RWPE1 (cell line): ENCODE measurements around the gene RPL35.
"Not testable (repeated sequence)": the region's sequence is repeated elsewhere in the genome, so short reads cannot be mapped to it uniquely, and the experiment has no call there.

ENCODE experiments used
- CTCF ChIA-PET: fragments of 350-600 bp; sonication (Branson Sonifier 250); formaldehyde crosslinking; extraction: SDS; loops from one replicate; lab custom pipeline; 2021; lab: Yijun Ruan, JAX
- POLR2A ChIA-PET: fragments of 400-600 bp; formaldehyde crosslinking; extraction: SDS; loops from one replicate; lab custom pipeline; 2020; ENCODE audit warnings: antibody characterized with exemption; ENCODE audit not compliant: low non-redundant PET; lab: Yijun Ruan, JAX
- DNase-seq: peaks from one replicate; pipeline ENCODE4 v3.0.0; 2012; ENCODE audit warnings: low spot score
- H3K27ac ChIP-seq: fragments of 450-650 bp; 2 replicates; pipeline ENCODE4 v1.5.1; 2017
- CTCF ChIP-seq: fragments of 450-650 bp; conservative IDR thresholded peaks from 2 replicates; pipeline ENCODE4 v1.5.1; 2017; ENCODE audit warnings: low read depth, mild to moderate bottlenecking

The RPL35 gene

DNA sequence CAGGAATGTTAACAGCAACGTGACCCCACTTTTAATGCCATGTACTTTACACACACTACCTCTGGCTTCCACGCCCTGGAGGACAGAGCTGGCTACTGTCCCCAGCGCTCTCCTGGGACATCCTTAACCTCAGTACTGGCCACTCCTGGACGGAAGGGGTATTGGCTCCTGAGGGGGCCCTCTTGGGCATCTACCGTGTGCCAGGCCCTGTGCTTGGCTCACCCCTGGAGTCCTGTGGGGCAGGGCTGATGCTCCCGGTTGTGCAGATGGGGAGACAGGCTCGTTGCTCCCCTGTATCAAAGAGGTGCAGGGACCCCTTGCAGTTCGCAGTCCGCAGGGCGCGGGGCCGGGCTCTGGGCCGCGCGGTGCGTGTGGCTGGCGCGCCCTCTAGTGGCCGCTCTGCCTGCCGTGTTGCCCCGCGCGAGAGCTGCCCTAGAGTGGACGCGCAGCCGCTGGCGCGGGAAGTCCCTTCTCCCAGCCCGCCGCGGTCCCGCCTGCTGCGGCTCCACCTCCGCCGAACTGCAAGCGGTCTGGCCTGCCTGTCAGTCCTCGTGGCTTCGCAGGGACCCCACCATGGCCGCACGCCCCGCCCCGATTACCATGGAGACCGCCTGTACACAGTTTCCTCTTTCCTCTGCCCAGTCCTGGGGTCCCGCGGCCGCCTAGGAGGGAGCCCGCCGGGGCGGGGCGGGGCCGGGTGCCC, 8.8 kb downstream of the RPL35 start, which contains the start of gene WDR38:
Gene WDR38 (plus strand): TSS at position 632 of the 703 bp plus-strand sequence. CDS start 72 bp downstream, outside the sequence.
- CTCF ChIA-PET, result interaction anchor here (0.5 to 18.3 kb wide), 43 partner anchors 9 to 524 kb away, joined by 3 to 761 read pairs (median 5); partner anchors contain the start of genes ARPC5L, NR6A1, OLFML2A and RPL35
- peak within 1 kb of the TSS; percentile 69 for H3K27ac ChIP-seq
- POLR2A ChIA-PET, result interaction anchor here (1.1 to 2.0 kb wide), 4 partner anchors 34 to 81 kb away, joined by 3 to 13 read pairs (median 7); partner anchors contain the start of genes NR6A1 and OLFML2A
- TF ChIP-seq CTCF, result peak; percentile 100
- DNase-seq, result peak; percentile 94

DNA sequence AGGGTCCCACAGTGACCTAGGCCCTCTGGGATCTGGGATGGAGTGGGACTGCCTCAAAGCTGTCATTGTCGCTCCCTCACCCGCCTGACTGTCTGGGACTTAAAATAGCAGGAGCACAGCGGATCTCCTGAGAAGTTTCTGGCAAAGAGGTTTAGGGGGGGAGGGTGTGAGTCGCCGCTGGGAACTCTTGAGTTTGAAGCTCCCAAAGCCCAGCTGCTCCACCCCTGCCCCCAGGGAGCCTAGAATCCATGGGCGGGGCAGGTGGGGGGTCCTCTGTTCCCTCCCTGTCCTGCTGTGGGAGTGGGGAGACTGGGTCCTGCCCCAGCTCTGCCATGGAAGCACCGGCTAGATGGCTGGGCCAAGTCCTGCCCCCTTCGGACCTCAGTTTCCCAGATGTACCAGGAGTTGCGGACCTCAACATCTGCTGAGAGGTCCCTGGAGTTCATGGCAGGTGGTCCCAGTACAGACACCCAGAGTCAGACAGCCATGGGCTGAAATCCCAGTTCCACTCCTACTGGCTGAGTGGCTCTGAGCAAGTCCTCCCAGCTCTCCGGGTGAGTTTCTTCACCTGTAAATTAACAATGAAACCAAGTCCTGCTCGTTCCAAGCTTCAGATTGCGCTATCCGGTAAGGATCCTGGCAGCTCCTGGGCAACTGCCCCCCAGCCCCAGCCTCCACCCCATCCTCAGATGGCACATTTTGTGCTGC, 9.5 kb downstream of the RPL35 start:
- POLR2A ChIA-PET, result interaction anchor here (1.1 to 2.0 kb wide), 4 partner anchors 34 to 81 kb away, joined by 3 to 13 read pairs (median 7); partner anchors contain the start of genes NR6A1 and OLFML2A

DNA sequence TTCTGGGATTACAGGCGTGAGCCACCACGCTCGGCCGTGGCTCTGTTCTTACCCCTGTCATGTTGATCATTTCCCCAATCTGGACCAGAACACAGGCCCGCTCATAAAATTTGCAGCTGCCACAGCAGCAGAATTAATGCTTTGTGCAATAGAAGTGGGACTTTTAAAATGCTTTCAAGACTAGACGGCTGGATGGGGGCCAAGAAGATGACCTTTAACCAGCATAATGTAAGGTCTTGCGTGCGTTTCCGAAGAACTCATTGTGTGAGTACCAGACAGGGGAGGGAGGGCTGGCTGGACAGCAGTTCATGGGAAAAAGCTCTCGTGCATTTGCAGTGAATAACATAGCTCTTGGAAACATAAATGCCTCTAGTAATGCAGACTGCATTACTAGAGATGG, 12.0 kb downstream of the RPL35 start:
- POLR2A ChIA-PET, result no interaction called here
- no peak for TF ChIP-seq CTCF
- DNase-seq, result no peak
- no peak overlapping the region for H3K27ac ChIP-seq
- CTCF ChIA-PET, result interaction anchor here (1.2 to 18.3 kb wide), 3 partner anchors 9 to 74 kb away, joined by 3 to 761 read pairs (median 101); partner anchors contain the start of genes NR6A1 and OLFML2A

More for the DNA sequence above, 9.5 kb downstream of the RPL35 start:
- CTCF ChIA-PET, result interaction anchor here (0.5 to 18.3 kb wide), 31 partner anchors 10 to 525 kb away, joined by 3 to 761 read pairs (median 6); partner anchors contain the start of genes ARPC5L, NR6A1, OLFML2A and RPL35
- no peak for TF ChIP-seq CTCF
- H3K27ac ChIP-seq, result peak overlapping the region; percentile 69
- no peak for DNase-seq

DNA sequence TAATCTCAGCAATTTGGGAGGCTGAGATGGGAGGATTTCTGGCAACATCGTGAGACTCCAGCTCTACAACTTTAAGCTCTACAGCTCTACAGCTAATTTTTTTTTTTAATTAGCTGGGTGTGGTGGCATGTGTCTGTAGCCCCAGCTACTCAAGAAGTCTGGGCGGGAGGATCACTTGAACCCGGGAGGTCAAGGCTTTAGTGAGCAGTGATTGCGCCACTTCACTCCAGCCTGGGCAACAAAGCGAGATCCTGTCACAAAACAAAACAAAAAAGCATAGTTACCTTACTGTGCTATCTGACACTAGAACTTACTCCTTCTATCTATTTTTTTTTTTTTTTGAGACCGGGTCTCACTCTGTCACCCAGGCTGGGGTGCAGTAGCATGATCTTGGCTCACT, 14.8 kb downstream of the RPL35 start:
- no peak for DNase-seq
- CTCF ChIA-PET, result interaction anchor here (0.5 to 18.3 kb wide), 2 partner anchors 71 to 205 kb away, joined by 3 to 761 read pairs; partner anchors contain the start of genes NR6A1 and OLFML2A
- H3K27ac ChIP-seq, result no peak overlapping the region
- TF ChIP-seq CTCF, result no peak
- POLR2A ChIA-PET, result no interaction called here

GRCh38 chr9:124846467-124846866, 15.3 kb downstream of the RPL35 start:
- H3K27ac ChIP-seq, POLR2A ChIA-PET, DNase-seq: not testable (repeated sequence)
- CTCF ChIA-PET, result interaction anchor here (18.3 kb wide), 1 partner anchor 71 kb away, joined by 761 read pairs; the partner anchor contains the start of genes NR6A1 and OLFML2A

DNA sequence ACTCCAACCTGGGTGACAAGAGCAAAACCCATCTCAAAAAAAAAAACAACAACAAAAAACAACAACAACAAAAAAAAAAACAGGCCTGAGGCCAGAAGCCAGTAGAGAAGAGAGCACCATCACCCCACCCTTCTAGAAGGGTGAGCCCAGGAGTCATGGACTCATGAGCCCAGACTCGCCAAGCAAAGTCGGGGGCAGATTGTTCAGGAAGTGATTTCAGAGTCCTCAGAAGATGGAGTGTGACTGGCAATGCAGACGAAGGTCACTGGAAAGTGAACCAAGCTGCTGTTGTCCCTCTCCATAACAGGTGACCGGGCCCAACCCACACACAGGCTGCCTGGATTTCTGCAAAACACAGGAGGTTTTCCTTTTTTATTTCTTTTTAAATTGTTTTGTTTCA, 17.5 kb downstream of the RPL35 start:
- ChIA-PET POLR2A (no interaction called here), CTCF (interaction anchor here (0.7 to 18.3 kb wide), 3 partner anchors 7 to 69 kb away, joined by 6 to 761 read pairs (median 101); partner anchors contain the start of genes NR6A1, OLFML2A and WDR38)
- no peak for DNase-seq
- peak overlapping the region; percentile 35 for H3K27ac ChIP-seq
- no peak for TF ChIP-seq CTCF
